GM19351 (cell line): Measurements from ENCODE around the gene EFR3B.

Experiments used
- ATAC-seq: cut with Tn5 transposase; IDR thresholded peaks from one replicate; pipeline ENCODE4 v1.9.1; 2021; ENCODE audit warnings: mild to moderate bottlenecking, moderate library complexity; ENCODE audit not compliant: unreplicated experiment

Gene EFR3B

GRCh38 chr2:25176138-25176537, 134.3 kb downstream of the EFR3B start:
- no peak for ATAC-seq

- no peak for ATAC-seq
These were observed 134.8 kb downstream of the EFR3B start for GRCh38 chr2:25176541-25177181.

- no peak for ATAC-seq
These were observed 135.3 kb downstream of the EFR3B start for GRCh38 chr2:25177211-25177611.

- ATAC-seq = no peak
These were observed 137.1 kb downstream of the EFR3B start for GRCh38 chr2:25178976-25179375.

- ATAC-seq = no peak
These were observed 142.4 kb downstream of the EFR3B start for GRCh38 chr2:25184254-25184653.

GRCh38 chr2:25187729-25188350, 146.0 kb downstream of the EFR3B start:
- no peak for ATAC-seq

- ATAC-seq = no peak
These were observed 146.5 kb downstream of the EFR3B start for GRCh38 chr2:25188405-25188804.

- no peak for ATAC-seq
These were observed 148.7 kb downstream of the EFR3B start for GRCh38 chr2:25190536-25190935.

GRCh38 chr2:25194576-25195122, 152.8 kb downstream of the EFR3B start:
- ATAC-seq = no peak

GRCh38 chr2:25197336-25198208, 155.7 kb downstream of the EFR3B start:
- no peak for ATAC-seq

GRCh38 chr2:25198209-25198525, 156.3 kb downstream of the EFR3B start:
- ATAC-seq = no peak

- ATAC-seq = no peak
These were observed 156.7 kb downstream of the EFR3B start for GRCh38 chr2:25198576-25198975.

GRCh38 chr2:25201265-25201664, 159.4 kb downstream of the EFR3B start:
- ATAC-seq = no peak

GRCh38 chr2:25201794-25202193, 159.9 kb downstream of the EFR3B start:
- no peak for ATAC-seq

GRCh38 chr2:25202275-25202674, 160.4 kb downstream of the EFR3B start:
- no peak for ATAC-seq

- ATAC-seq = no peak
These were observed 162.4 kb downstream of the EFR3B start for GRCh38 chr2:25204190-25204838.

- no peak for ATAC-seq
These were observed 165.2 kb downstream of the EFR3B start for GRCh38 chr2:25207078-25207545.
